Lower leg skin (tissue), 3 donors: Measurements from ENCODE around the gene JMJD1C.

ENCODE experiments used
- CTCF ChIP-seq, 3 donors: fragments of 450-650 bp; IDR thresholded peaks; one replicate each; pipeline ENCODE4 v1.5.1; 2016; ENCODE audit warnings: antibody characterized with exemption in 3 of 3, mild to moderate bottlenecking in 3 of 3, moderate library complexity in 2 of 3
- POLR2A ChIP-seq, 2 donors: fragments of 450-650 bp; IDR thresholded peaks; one replicate each; pipeline ENCODE4 v1.6.1; 2016 to 2017; ENCODE audit warnings: antibody characterized with exemption in 2 of 2, mild to moderate bottlenecking in 1 of 2, moderate library complexity in 1 of 2

GRCh38 chr10:63497321-63497720 is 31.5 kb upstream of the JMJD1C start:
- TF ChIP-seq CTCF (IDR thresholded peaks at IDR 0.05) (no peak), POLR2A (IDR thresholded peaks at IDR 0.05) (no peak)
